DND-41 (cell line): ENCODE measurements around the gene TSPAN9.
A peak's percentile ranks its signal among the peaks of the same experiment; 100 is the strongest.

Experiments
- ATAC-seq: fragments of 200-7000 bp; cut with Tn5 transposase; 3 replicates; pipeline ENCODE4 v1.9.1; 2021; ENCODE audit warnings: low read depth; ENCODE audit not compliant: insufficient read depth
- DNase-seq: peaks from one replicate; pipeline ENCODE4 v3.0.0-alpha.2; 2020
- H2AFZ ChIP-seq: 2 replicates; pipeline ENCODE4 v1.6.0; 2012; ENCODE audit warnings: low read depth, low read length
- H3K27ac ChIP-seq: 2 replicates; pipeline ENCODE4 v1.5.1; 2012; ENCODE audit warnings: low read length, inconsistent platforms
- H3K27me3 ChIP-seq: fragments of 200-600 bp; sonication (generic); 2 replicates; pipeline ENCODE4 v1.6.0; 2012; ENCODE audit warnings: low read length, mild to moderate bottlenecking, inconsistent platforms; ENCODE audit not compliant: insufficient read depth, poor library complexity
- H3K36me3 ChIP-seq: 2 replicates; pipeline ENCODE4 v1.5.1; 2012; ENCODE audit warnings: low read length, inconsistent platforms; ENCODE audit not compliant: insufficient read depth
- H3K4me1 ChIP-seq: 2 replicates; pipeline ENCODE4 v1.5.1; 2012; ENCODE audit warnings: mild to moderate bottlenecking, low read length; ENCODE audit not compliant: insufficient read depth
- H3K4me2 ChIP-seq: 2 replicates; pipeline ENCODE4 v1.6.0; 2012; ENCODE audit warnings: mild to moderate bottlenecking, moderate library complexity, low read length, inconsistent platforms; ENCODE audit not compliant: insufficient read depth
- H3K4me3 ChIP-seq, 2 experiments: fragments of 200-600 bp in 1 of 2; shearing (Covaris generic) in 1 of 2; 2 replicates each; pipeline ENCODE4 v1.5.1; 2012 to 2016; ENCODE audit warnings: inconsistent platforms in 2 of 2, low read length in 2 of 2, mild to moderate bottlenecking in 2 of 2, low read depth in 1 of 2, moderate library complexity in 1 of 2
- H3K79me2 ChIP-seq: 2 replicates; pipeline ENCODE4 v1.6.0; 2012; ENCODE audit warnings: low read length, inconsistent platforms; ENCODE audit not compliant: insufficient read depth
- H3K9ac ChIP-seq: 2 replicates; pipeline ENCODE4 v1.6.0; 2012; ENCODE audit warnings: low read depth, mild to moderate bottlenecking, inconsistent platforms, low read length, moderate library complexity
- H3K9me3 ChIP-seq: 2 replicates; pipeline ENCODE4 v1.5.1; 2012; ENCODE audit warnings: low read length, moderate library complexity, mild to moderate bottlenecking, inconsistent platforms; ENCODE audit not compliant: insufficient read depth, severe bottlenecking
- H4K20me1 ChIP-seq: 2 replicates; pipeline ENCODE4 v1.6.0; 2012; ENCODE audit warnings: low read length; ENCODE audit not compliant: insufficient read depth
- EZH2 ChIP-seq: IDR thresholded peaks from 3 replicates; pipeline ENCODE4 v1.6.1; 2012; ENCODE audit warnings: borderline replicate concordance, low read depth, mild to moderate bottlenecking, moderate library complexity, low read length, inconsistent platforms; ENCODE audit not compliant: severe bottlenecking
- TF ChIP-seq, protein P1 (sequence below): IDR thresholded peaks from 2 replicates; pipeline ENCODE4 v1.5.1; 2012; ENCODE audit warnings: borderline replicate concordance, low read length, moderate library complexity, mild to moderate bottlenecking; ENCODE audit not compliant: poor library complexity, severe bottlenecking; ENCODE audit errors: extremely low read depth

Gene TSPAN9

GRCh38 chr12:3299929-3300832, 223.0 kb downstream of the TSPAN9 start:
- no peak for TF ChIP-seq EZH2
- TF ChIP-seq, protein P1, sequence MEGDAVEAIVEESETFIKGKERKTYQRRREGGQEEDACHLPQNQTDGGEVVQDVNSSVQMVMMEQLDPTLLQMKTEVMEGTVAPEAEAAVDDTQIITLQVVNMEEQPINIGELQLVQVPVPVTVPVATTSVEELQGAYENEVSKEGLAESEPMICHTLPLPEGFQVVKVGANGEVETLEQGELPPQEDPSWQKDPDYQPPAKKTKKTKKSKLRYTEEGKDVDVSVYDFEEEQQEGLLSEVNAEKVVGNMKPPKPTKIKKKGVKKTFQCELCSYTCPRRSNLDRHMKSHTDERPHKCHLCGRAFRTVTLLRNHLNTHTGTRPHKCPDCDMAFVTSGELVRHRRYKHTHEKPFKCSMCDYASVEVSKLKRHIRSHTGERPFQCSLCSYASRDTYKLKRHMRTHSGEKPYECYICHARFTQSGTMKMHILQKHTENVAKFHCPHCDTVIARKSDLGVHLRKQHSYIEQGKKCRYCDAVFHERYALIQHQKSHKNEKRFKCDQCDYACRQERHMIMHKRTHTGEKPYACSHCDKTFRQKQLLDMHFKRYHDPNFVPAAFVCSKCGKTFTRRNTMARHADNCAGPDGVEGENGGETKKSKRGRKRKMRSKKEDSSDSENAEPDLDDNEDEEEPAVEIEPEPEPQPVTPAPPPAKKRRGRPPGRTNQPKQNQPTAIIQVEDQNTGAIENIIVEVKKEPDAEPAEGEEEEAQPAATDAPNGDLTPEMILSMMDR, result peak; percentile 97
- no peaks in the 10 kb centered on the region for H3K36me3 ChIP-seq
- H2AFZ ChIP-seq, result peak overlapping the region; percentile 27; the same call in 1 of the 2 replicates
- peak; percentile 81 for DNase-seq
- no peaks in the 10 kb centered on the region for H3K9me3 ChIP-seq
- no peak overlapping the region for H3K9ac ChIP-seq
- H3K4me1 ChIP-seq, result peaks cover 9% of the 10 kb centered on the region
- no peak overlapping the region for H3K4me3 ChIP-seq
- peak overlapping the region; percentile 48 for H3K4me2 ChIP-seq
- no peaks in the 10 kb centered on the region for H3K27me3 ChIP-seq
- H3K79me2 ChIP-seq, result no peaks in the 10 kb centered on the region
- H3K27ac ChIP-seq, result no peak overlapping the region
- ATAC-seq, result peak; percentile 87
- peaks cover 23% of the 10 kb centered on the region for H4K20me1 ChIP-seq

DNA sequence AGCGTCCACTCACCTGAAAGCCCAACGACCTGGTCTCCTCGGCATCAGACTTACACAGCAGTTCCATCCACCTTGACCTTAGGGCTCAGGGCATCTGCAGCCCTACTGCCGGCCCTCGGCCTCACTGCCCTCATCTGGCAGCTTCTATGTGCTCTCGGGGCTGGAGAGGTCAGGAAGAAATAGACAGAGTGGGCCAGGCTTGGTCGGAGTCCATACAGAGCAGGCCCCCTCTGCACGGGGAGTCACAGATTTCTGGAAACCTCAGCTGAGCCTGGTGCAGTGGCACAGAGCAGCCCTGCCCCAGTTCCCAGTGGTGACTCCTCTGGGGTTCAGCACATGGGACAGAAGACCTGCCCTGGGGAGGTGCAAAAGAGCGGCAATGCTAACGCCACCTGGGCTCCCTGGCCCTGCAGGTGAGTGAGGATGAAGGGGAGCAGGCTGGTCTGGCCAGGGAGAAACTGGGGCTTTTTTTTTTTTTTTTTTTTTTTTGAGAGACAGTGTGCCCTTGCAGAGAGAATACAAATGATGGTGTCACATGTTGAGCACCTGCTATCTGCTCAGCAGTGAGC, 223.7 kb downstream of the TSPAN9 start:
- no peaks in the 10 kb centered on the region for H3K9me3 ChIP-seq
- H2AFZ ChIP-seq, result no peak overlapping the region
- no peak overlapping the region for H3K27ac ChIP-seq
- H3K9ac ChIP-seq, result no peak overlapping the region
- H3K27me3 ChIP-seq, result no peaks in the 10 kb centered on the region
- no peak for TF ChIP-seq EZH2
- TF ChIP-seq, protein P1, result no peak
- H3K36me3 ChIP-seq, result no peaks in the 10 kb centered on the region
- ATAC-seq (no peak), DNase-seq (no peak)
- peaks cover 9% of the 10 kb centered on the region for H3K4me1 ChIP-seq
- peaks cover 23% of the 10 kb centered on the region for H4K20me1 ChIP-seq
- H3K4me3 ChIP-seq, result no peak overlapping the region
- H3K79me2 ChIP-seq, result no peaks in the 10 kb centered on the region
- H3K4me2 ChIP-seq, result no peak overlapping the region

DNA sequence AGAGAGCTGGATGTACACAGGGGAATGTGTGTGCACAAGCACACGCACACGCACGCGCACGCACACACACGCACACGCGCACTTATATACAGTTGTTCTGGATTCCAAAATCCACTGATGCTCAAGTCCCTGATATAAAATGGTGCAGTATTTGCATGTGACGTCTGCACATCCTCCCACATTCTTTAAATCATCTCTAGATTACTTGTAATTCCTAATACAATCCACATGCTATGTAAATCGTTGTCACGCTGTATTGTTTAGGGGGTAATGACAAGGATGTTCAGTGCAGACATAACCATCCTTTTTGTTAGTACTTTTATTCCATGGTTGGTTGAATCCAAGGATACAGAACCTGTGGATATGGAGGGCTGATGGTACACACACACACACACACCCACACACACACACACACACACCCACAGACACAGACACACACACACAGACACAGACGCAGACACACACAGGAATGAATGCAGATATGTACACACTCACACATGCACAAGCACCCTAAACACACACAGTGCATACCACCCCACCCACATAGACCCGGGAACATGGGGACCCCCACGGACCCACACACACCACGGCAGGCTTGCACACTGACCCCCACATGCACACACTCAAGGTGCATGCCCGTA, 225.3 kb downstream of the TSPAN9 start:
- TF ChIP-seq, protein P1, result no peak
- no peak for TF ChIP-seq EZH2
- no peak for DNase-seq
- Histone ChIP-seq H3K36me3 (no peaks in the 10 kb centered on the region), H3K79me2 (no peaks in the 10 kb centered on the region), H3K4me3 (no peak overlapping the region), H3K4me1 (peaks cover 9% of the 10 kb centered on the region), H4K20me1 (peaks cover 18% of the 10 kb centered on the region), H3K9ac (no peak overlapping the region), H3K4me2 (no peak overlapping the region), H3K27ac (no peak overlapping the region), H3K27me3 (no peaks in the 10 kb centered on the region), H2AFZ (no peak overlapping the region), H3K9me3 (no peaks in the 10 kb centered on the region)
- no peak for ATAC-seq
